Measurements from ENCODE around the gene PIBF1.
"Not testable (repeated sequence)": the region's sequence is repeated elsewhere in the genome, so short reads cannot be mapped to it uniquely, and the experiment has no call there.

Gene PIBF1

GRCh38 chr13:72781451-72782439 is at the start of gene PIBF1, which contains the start of gene DIS3:
PIBF1 (plus strand) TSS chr13:72782133; CDS start chr13:72783470, 1,337 bp downstream.
DIS3 (minus strand) TSS chr13:72781900; CDS start chr13:72781832, 68 bp downstream.
- DNase-seq, result peak; percentile 97

- DNase-seq, result no peak
These were observed 44.9 kb upstream of the PIBF1 start for GRCh38 chr13:72737033-72737432.

GRCh38 chr13:72740015-72740414 is 41.9 kb upstream of the PIBF1 start:
- DNase-seq, result no peak

GRCh38 chr13:72745260-72745659 is 36.7 kb upstream of the PIBF1 start:
- no peak for DNase-seq

- DNase-seq, result no peak
These were observed 30.7 kb upstream of the PIBF1 start for GRCh38 chr13:72751220-72751619.

- peak; percentile 67 for DNase-seq
These were observed 27.8 kb upstream of the PIBF1 start for GRCh38 chr13:72754111-72754510.

- no peak for DNase-seq
These were observed 24.0 kb upstream of the PIBF1 start for GRCh38 chr13:72757792-72758535.

GRCh38 chr13:72760189-72760588 is 21.7 kb upstream of the PIBF1 start:
- DNase-seq, result no peak

- no peak for DNase-seq
These were observed 18.5 kb upstream of the PIBF1 start for GRCh38 chr13:72763411-72763810.

- no peak for DNase-seq
These were observed 7.9 kb upstream of the PIBF1 start for GRCh38 chr13:72774019-72774418.

- peak; percentile 13 for DNase-seq
These were observed 784 bp downstream of the PIBF1 start for GRCh38 chr13:72782717-72783116.

- not testable (repeated sequence) for DNase-seq
These were observed 2.7 kb downstream of the PIBF1 start for GRCh38 chr13:72784679-72785078.

GRCh38 chr13:72788831-72789230 is 6.9 kb downstream of the PIBF1 start:
- DNase-seq, result no peak

- no peak for DNase-seq
These were observed 10.7 kb downstream of the PIBF1 start for GRCh38 chr13:72792640-72793039.

GRCh38 chr13:72798817-72799216 is 16.9 kb downstream of the PIBF1 start:
- no peak for DNase-seq

- no peak for DNase-seq
These were observed 22.4 kb downstream of the PIBF1 start for GRCh38 chr13:72804301-72804700.

GRCh38 chr13:72805676-72806346 is 23.9 kb downstream of the PIBF1 start:
- no peak for DNase-seq

- not testable (repeated sequence) for DNase-seq
These were observed 24.6 kb downstream of the PIBF1 start for GRCh38 chr13:72806514-72806913.

GRCh38 chr13:72808917-72809500 is 27.1 kb downstream of the PIBF1 start:
- DNase-seq, result peak; percentile 5

GRCh38 chr13:72820156-72820897 is 38.4 kb downstream of the PIBF1 start:
- no peak for DNase-seq

GRCh38 chr13:72820898-72821279 is 39.0 kb downstream of the PIBF1 start:
- DNase-seq, result no peak

- no peak for DNase-seq
These were observed 41.1 kb downstream of the PIBF1 start for GRCh38 chr13:72823081-72823480.

Data from NCI-H2171 treated with DMSO at 0.1 percent for 48 hours (cell line).